NT2/D1 (cell line): ENCODE data around the gene GALK1.
"Not testable (repeated sequence)": the region's sequence is repeated elsewhere in the genome, so short reads cannot be mapped to it uniquely, and the experiment has no call there.

Source experiments
- SUZ12 ChIP-seq: IDR thresholded peaks from 2 replicates; pipeline ENCODE4 v1.6.1; 2011; ENCODE audit not compliant: insufficient read length, insufficient read depth; ENCODE audit errors: extremely low read depth
- YY1 ChIP-seq: IDR thresholded peaks from 2 replicates; pipeline ENCODE4 v1.6.1; 2011; ENCODE audit not compliant: insufficient read length, insufficient read depth

DNA sequence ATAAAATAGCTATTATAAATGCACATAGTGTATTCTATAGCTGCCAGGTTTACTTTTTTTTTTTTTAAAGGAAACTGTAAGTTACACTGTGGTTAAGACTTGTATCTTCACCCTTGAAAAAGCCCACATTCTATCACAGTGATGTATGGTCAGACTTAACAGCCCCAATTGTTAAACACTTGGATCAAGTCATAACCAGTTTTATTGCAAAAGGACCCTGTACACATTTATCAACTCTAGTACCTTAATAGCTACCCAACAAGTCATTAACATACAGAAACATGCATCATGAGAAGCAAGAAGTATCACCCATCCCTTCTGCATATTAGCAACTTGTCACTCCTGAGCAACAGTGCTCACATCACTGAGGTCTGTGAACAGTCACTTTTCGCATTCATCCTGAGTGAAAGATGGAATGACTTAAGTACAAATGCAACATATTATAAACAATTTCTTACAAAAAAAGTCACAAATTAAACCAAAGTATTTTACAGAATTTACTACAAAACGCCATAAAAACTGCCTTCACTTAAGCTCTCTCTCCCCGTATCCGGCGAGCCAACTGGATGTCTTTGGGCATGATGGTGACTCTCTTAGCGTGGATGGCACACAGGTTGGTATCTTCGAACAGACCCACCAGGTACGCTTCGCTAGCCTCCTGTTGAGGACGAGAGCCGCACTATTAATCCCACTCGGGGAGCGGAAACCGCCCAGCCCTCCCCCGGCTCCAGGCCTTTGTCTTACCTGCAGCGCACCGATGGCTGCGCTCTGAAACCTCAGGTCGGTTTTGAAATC is 13.3 kb upstream of the GALK1 start:
- not testable (repeated sequence) for TF ChIP-seq YY1, SUZ12
